Mammary epithelial cell (primary cell): ENCODE measurements around the gene ATP1B4.

ENCODE experiments used
- EZH2 ChIP-seq: IDR thresholded peaks from 2 replicates; pipeline ENCODE4 v1.6.1; 2012; ENCODE audit warnings: low read length, inconsistent platforms, borderline replicate concordance
- TF ChIP-seq, protein P1 (sequence below), 2 donors: IDR thresholded peaks in 1 of 2; conservative IDR thresholded peaks in 1 of 2; 2 replicates each; pipeline ENCODE4 v1.5.1; 2011 to 2012; ENCODE audit warnings: inconsistent platforms in 2 of 2, low read length in 2 of 2, mild to moderate bottlenecking in 2 of 2, control low read depth in 1 of 2, low read depth in 1 of 2; ENCODE audit not compliant: insufficient read depth in 1 of 2; ENCODE audit errors: extremely low read depth in 1 of 2

DNA sequence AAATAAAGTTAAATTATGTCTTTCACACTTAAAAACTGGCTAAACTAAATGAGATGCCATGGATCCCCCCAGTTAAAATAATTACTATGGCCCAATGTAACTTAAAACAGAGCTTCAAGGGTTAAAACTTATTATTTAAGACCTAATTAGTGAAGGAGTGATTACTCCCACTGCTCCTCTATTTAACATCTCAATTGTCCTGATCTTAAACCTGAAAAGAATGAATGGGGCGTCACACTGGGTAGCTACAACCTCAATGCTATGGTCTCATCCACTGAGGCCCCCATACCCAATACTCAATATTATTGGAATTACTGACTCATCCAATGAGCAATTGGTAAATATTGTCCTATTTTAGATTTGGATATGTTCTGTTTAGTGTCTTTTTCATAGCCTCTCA lies 29.5 kb upstream of the ATP1B4 start:
- TF ChIP-seq, protein P1, sequence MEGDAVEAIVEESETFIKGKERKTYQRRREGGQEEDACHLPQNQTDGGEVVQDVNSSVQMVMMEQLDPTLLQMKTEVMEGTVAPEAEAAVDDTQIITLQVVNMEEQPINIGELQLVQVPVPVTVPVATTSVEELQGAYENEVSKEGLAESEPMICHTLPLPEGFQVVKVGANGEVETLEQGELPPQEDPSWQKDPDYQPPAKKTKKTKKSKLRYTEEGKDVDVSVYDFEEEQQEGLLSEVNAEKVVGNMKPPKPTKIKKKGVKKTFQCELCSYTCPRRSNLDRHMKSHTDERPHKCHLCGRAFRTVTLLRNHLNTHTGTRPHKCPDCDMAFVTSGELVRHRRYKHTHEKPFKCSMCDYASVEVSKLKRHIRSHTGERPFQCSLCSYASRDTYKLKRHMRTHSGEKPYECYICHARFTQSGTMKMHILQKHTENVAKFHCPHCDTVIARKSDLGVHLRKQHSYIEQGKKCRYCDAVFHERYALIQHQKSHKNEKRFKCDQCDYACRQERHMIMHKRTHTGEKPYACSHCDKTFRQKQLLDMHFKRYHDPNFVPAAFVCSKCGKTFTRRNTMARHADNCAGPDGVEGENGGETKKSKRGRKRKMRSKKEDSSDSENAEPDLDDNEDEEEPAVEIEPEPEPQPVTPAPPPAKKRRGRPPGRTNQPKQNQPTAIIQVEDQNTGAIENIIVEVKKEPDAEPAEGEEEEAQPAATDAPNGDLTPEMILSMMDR (conservative IDR thresholded peaks at IDR 0.05 in 1 of 2, IDR thresholded peaks at IDR 0.05 in 1 of 2; ENCODE audit: extremely low read depth in 1 of 2, insufficient read depth in 1 of 2, low read depth in 1 of 2, low read length in 2 of 2), result no peak
- no peak for TF ChIP-seq EZH2
